ENCODE measurements around the gene LGALS9B. TPM values are rescaled to one million over a fixed set of nuclear protein-coding genes. Genes with fewer than 3 reads are reported as not detected.
"Not testable (repeated sequence)": the region's sequence is repeated elsewhere in the genome, so short reads cannot be mapped to it uniquely, and the experiment has no call there.

Gene LGALS9B
- total and polyA plus RNA-seq, 2 donors (not counting 1 experiment from before 2014, with no cell fraction given), result not detected

- not testable (repeated sequence) for H3K79me2 ChIP-seq (ENCODE audit: control insufficient read depth, insufficient read depth, low read length); H4K20me1 ChIP-seq (ENCODE audit: control insufficient read depth, extremely low read depth, insufficient read depth, low read length); H3K4me2 ChIP-seq (ENCODE audit: extremely low read depth, insufficient read depth, low read length); H3K36me3 ChIP-seq (ENCODE audit: control insufficient read depth, insufficient read depth, low read length); H3K9ac ChIP-seq (ENCODE audit: insufficient read depth, low read length); H3K4me3 ChIP-seq (replicated peaks in 1 of 4; ENCODE audit: control extremely low read depth in 1 of 4, insufficient read depth in 1 of 4, low read depth in 3 of 4, low read length in 4 of 4); H2AFZ ChIP-seq (ENCODE audit: low read length); H3K27ac ChIP-seq (ENCODE audit: insufficient read depth, low read length); H3K9me3 ChIP-seq (ENCODE audit: control insufficient read depth, insufficient read depth, low read depth, low read length); H3K27me3 ChIP-seq (ENCODE audit: control insufficient read depth, insufficient read depth, low read length); DNase-seq (ENCODE audit: low read depth in 2 of 2); H3K4me1 ChIP-seq (ENCODE audit: control insufficient read depth, extremely low read depth, insufficient read depth, low read length)
Observed at GRCh38 chr17:20504388-20505066, 37.2 kb upstream of the LGALS9B start.

DNA sequence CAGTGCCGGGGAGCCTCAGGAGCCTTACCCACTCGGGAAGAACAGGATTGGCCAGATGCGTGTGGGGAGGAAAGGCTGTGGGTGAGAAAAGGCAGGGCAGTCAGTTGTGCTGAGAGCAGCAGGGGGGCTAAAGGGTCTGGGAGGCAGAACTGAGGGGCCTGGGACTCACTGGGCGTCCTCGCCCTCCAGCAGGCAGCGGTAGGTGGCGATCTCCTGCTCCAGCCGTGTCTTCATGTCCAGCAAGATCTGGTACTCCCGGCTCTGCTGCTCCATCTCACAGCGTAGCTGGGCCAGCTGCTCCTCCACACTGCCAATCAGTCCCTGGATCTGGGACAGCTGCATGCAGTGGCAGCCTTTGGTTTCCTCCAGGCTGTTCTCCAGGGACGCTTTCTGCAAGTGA, 34.6 kb upstream of the LGALS9B start:
- not testable (repeated sequence) for H3K4me3 ChIP-seq (replicated peaks in 1 of 4; ENCODE audit: control extremely low read depth in 1 of 4, insufficient read depth in 1 of 4, low read depth in 3 of 4, low read length in 4 of 4); H3K4me1 ChIP-seq (ENCODE audit: control insufficient read depth, extremely low read depth, insufficient read depth, low read length); H3K9me3 ChIP-seq (ENCODE audit: control insufficient read depth, insufficient read depth, low read depth, low read length); H4K20me1 ChIP-seq (ENCODE audit: control insufficient read depth, extremely low read depth, insufficient read depth, low read length); H3K9ac ChIP-seq (ENCODE audit: insufficient read depth, low read length); H3K36me3 ChIP-seq (ENCODE audit: control insufficient read depth, insufficient read depth, low read length); H3K27me3 ChIP-seq (ENCODE audit: control insufficient read depth, insufficient read depth, low read length); DNase-seq (ENCODE audit: low read depth in 2 of 2); H2AFZ ChIP-seq (ENCODE audit: low read length); H3K4me2 ChIP-seq (ENCODE audit: extremely low read depth, insufficient read depth, low read length); H3K27ac ChIP-seq (ENCODE audit: insufficient read depth, low read length); H3K79me2 ChIP-seq (ENCODE audit: control insufficient read depth, insufficient read depth, low read length)

- not testable (repeated sequence) for H3K4me3 ChIP-seq (replicated peaks in 1 of 4; ENCODE audit: control extremely low read depth in 1 of 4, insufficient read depth in 1 of 4, low read depth in 3 of 4, low read length in 4 of 4); H3K4me2 ChIP-seq (ENCODE audit: extremely low read depth, insufficient read depth, low read length); H3K9me3 ChIP-seq (ENCODE audit: control insufficient read depth, insufficient read depth, low read depth, low read length); H3K27ac ChIP-seq (ENCODE audit: insufficient read depth, low read length); H3K9ac ChIP-seq (ENCODE audit: insufficient read depth, low read length); H3K36me3 ChIP-seq (ENCODE audit: control insufficient read depth, insufficient read depth, low read length); H4K20me1 ChIP-seq (ENCODE audit: control insufficient read depth, extremely low read depth, insufficient read depth, low read length); H3K27me3 ChIP-seq (ENCODE audit: control insufficient read depth, insufficient read depth, low read length); H3K4me1 ChIP-seq (ENCODE audit: control insufficient read depth, extremely low read depth, insufficient read depth, low read length); H2AFZ ChIP-seq (ENCODE audit: low read length); DNase-seq (ENCODE audit: low read depth in 2 of 2); H3K79me2 ChIP-seq (ENCODE audit: control insufficient read depth, insufficient read depth, low read length)
Observed at GRCh38 chr17:20500346-20500745, 33.0 kb upstream of the LGALS9B start.

- H3K4me3 ChIP-seq (replicated peaks in 1 of 4; ENCODE audit: control extremely low read depth in 1 of 4, insufficient read depth in 1 of 4, low read depth in 3 of 4, low read length in 4 of 4); H3K27me3 ChIP-seq (ENCODE audit: control insufficient read depth, insufficient read depth, low read length): not testable (repeated sequence)
Observed at GRCh38 chr17:20495420-20495819, 28.1 kb upstream of the LGALS9B start.

DNA sequence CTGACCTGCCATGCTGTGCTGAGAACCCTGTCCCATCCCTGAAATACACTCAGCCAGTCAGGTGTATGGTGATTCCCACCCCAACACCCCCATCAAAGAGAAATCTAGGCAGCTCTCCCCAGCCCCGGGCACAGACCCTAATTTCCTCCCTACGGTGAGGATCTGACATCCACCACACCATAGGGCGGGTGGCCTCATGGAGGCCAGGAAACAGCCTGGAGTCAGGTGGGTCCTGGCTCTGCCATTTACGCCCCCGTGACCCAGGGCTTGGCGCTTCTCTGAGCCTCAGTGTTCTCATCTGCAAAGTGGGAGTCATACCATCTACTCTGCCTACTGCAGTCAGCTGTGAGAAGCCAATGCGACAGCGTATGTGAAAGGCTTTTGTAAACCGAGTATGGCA, 27.4 kb upstream of the LGALS9B start:
- H3K9me3 ChIP-seq (ENCODE audit: control insufficient read depth, insufficient read depth, low read depth, low read length); H2AFZ ChIP-seq (ENCODE audit: low read length); DNase-seq (ENCODE audit: low read depth in 2 of 2); H3K4me3 ChIP-seq (replicated peaks in 1 of 4; ENCODE audit: control extremely low read depth in 1 of 4, insufficient read depth in 1 of 4, low read depth in 3 of 4, low read length in 4 of 4); H3K79me2 ChIP-seq (ENCODE audit: control insufficient read depth, insufficient read depth, low read length); H3K27ac ChIP-seq (ENCODE audit: insufficient read depth, low read length); H3K27me3 ChIP-seq (ENCODE audit: control insufficient read depth, insufficient read depth, low read length); H3K4me2 ChIP-seq (ENCODE audit: extremely low read depth, insufficient read depth, low read length); H3K9ac ChIP-seq (ENCODE audit: insufficient read depth, low read length); H4K20me1 ChIP-seq (ENCODE audit: control insufficient read depth, extremely low read depth, insufficient read depth, low read length); H3K36me3 ChIP-seq (ENCODE audit: control insufficient read depth, insufficient read depth, low read length); H3K4me1 ChIP-seq (ENCODE audit: control insufficient read depth, extremely low read depth, insufficient read depth, low read length): not testable (repeated sequence)

More at GRCh38 chr17:20495420-20495819, 28.1 kb upstream of the LGALS9B start:
- not testable (repeated sequence) for H3K27ac ChIP-seq (ENCODE audit: insufficient read depth, low read length); H3K9ac ChIP-seq (ENCODE audit: insufficient read depth, low read length); H3K4me2 ChIP-seq (ENCODE audit: extremely low read depth, insufficient read depth, low read length); H3K4me1 ChIP-seq (ENCODE audit: control insufficient read depth, extremely low read depth, insufficient read depth, low read length); H4K20me1 ChIP-seq (ENCODE audit: control insufficient read depth, extremely low read depth, insufficient read depth, low read length); H3K9me3 ChIP-seq (ENCODE audit: control insufficient read depth, insufficient read depth, low read depth, low read length); H2AFZ ChIP-seq (ENCODE audit: low read length); DNase-seq (ENCODE audit: low read depth in 2 of 2); H3K36me3 ChIP-seq (ENCODE audit: control insufficient read depth, insufficient read depth, low read length); H3K79me2 ChIP-seq (ENCODE audit: control insufficient read depth, insufficient read depth, low read length)

DNA sequence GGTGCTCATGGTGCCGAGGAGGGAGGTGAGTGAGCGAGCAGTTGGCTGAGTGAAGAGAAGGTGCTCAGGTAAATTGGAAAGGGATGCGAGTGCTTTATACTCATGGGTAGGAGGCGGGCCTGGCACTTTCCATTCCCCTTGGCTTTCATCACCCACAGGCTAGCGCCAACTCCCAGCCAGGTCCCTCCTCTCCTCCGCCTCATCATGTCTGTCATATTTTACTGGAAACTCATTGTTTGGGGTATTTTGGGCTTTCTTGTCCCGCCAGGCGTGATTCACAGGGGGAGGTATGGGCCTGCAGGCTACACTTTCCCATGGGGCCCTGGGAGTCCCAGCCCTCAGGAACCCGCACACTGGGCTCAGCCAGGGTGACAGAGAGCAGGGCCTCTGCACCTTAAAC, 26.8 kb upstream of the LGALS9B start:
- not testable (repeated sequence) for H3K27ac ChIP-seq (ENCODE audit: insufficient read depth, low read length); H3K9me3 ChIP-seq (ENCODE audit: control insufficient read depth, insufficient read depth, low read depth, low read length); H2AFZ ChIP-seq (ENCODE audit: low read length); H3K36me3 ChIP-seq (ENCODE audit: control insufficient read depth, insufficient read depth, low read length); H3K4me2 ChIP-seq (ENCODE audit: extremely low read depth, insufficient read depth, low read length); H3K79me2 ChIP-seq (ENCODE audit: control insufficient read depth, insufficient read depth, low read length); H4K20me1 ChIP-seq (ENCODE audit: control insufficient read depth, extremely low read depth, insufficient read depth, low read length); H3K4me3 ChIP-seq (replicated peaks in 1 of 4; ENCODE audit: control extremely low read depth in 1 of 4, insufficient read depth in 1 of 4, low read depth in 3 of 4, low read length in 4 of 4); H3K27me3 ChIP-seq (ENCODE audit: control insufficient read depth, insufficient read depth, low read length); DNase-seq (ENCODE audit: low read depth in 2 of 2); H3K4me1 ChIP-seq (ENCODE audit: control insufficient read depth, extremely low read depth, insufficient read depth, low read length); H3K9ac ChIP-seq (ENCODE audit: insufficient read depth, low read length)

DNA sequence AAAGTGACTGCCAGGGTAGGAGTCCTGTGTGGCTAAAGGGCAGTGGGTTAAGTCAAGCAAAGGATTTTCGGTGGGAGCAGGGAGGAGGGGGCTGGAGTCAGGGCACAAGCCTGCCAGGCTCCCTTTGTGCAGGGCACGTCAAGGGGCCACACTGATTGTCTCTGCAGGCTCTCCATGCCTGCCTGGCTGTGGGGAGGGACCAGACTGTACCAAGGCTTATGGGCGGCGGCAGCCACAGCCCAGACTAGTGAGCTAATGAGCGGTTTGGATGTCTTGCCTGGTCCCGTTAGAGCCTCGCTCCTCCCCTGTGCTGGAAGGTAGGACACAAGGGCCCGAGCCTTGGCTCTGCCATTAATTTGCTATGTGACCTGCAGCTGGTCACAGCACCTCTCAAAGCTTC, 25.6 kb upstream of the LGALS9B start:
- not testable (repeated sequence) for H3K4me3 ChIP-seq (replicated peaks in 1 of 4; ENCODE audit: control extremely low read depth in 1 of 4, insufficient read depth in 1 of 4, low read depth in 3 of 4, low read length in 4 of 4); H3K9ac ChIP-seq (ENCODE audit: insufficient read depth, low read length); H3K9me3 ChIP-seq (ENCODE audit: control insufficient read depth, insufficient read depth, low read depth, low read length); H3K79me2 ChIP-seq (ENCODE audit: control insufficient read depth, insufficient read depth, low read length); H3K27me3 ChIP-seq (ENCODE audit: control insufficient read depth, insufficient read depth, low read length); H4K20me1 ChIP-seq (ENCODE audit: control insufficient read depth, extremely low read depth, insufficient read depth, low read length); H3K4me2 ChIP-seq (ENCODE audit: extremely low read depth, insufficient read depth, low read length); H3K36me3 ChIP-seq (ENCODE audit: control insufficient read depth, insufficient read depth, low read length); H2AFZ ChIP-seq (ENCODE audit: low read length); DNase-seq (ENCODE audit: low read depth in 2 of 2); H3K4me1 ChIP-seq (ENCODE audit: control insufficient read depth, extremely low read depth, insufficient read depth, low read length); H3K27ac ChIP-seq (ENCODE audit: insufficient read depth, low read length)

Data from fibroblast of lung (primary cell).